Fibroblast of villous mesenchyme (primary cell): ENCODE data around the gene ZNF516. TPM values are rescaled to one million over a fixed set of nuclear protein-coding genes. Genes with fewer than 3 reads are reported as not detected.

ENCODE experiments used
- DNase-seq: peaks from one replicate; pipeline ENCODE4 v3.0.0-alpha.2; 2010; ENCODE audit warnings: low read depth
- H3K4me3 ChIP-seq: 2 replicates; pipeline ENCODE4 v1.5.1; 2011; ENCODE audit warnings: low read depth, mild to moderate bottlenecking, low read length
- total RNA-seq: library from RNA; depleted of rRNA; stranded (reverse); fragments of >200 nt; gene quantifications from 2 replicates; pipeline ENCODE4 v1.2.3, GENCODE V29; 2012
- TF ChIP-seq, protein P1 (sequence below): IDR thresholded peaks from 2 replicates; pipeline ENCODE4 v1.5.1; 2012; ENCODE audit warnings: low read depth, mild to moderate bottlenecking, low read length; ENCODE audit not compliant: insufficient read depth

Gene ZNF516
- total RNA-seq, 1 donor = 53.1 TPM

DNA sequence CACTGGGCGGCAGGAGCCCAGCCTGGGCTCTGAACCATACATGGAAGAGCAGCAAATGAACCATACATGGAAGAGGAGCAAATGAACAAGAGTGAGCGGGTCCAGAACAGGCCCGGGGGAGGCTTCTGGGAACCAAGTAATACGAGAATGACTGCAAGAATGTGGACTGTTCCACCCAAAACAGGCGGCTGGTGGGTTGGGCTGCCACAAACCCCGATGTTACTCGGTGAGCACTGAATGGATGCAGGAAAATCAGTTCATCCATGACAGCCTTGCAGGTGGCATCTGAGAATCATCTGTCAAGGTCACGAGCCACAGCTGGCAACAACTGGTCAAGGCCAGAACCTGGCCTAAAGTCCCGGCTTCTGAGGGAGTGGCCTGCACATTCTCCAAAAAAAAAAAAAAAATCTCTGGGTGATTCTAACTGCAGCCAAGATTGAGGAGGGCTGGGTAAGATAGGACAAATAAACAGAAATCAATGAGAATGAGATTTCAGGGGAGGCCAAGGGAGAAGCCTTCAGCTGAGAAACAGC lies 106.1 kb downstream of the ZNF516 start:
- no peak for DNase-seq
- TF ChIP-seq, protein P1, sequence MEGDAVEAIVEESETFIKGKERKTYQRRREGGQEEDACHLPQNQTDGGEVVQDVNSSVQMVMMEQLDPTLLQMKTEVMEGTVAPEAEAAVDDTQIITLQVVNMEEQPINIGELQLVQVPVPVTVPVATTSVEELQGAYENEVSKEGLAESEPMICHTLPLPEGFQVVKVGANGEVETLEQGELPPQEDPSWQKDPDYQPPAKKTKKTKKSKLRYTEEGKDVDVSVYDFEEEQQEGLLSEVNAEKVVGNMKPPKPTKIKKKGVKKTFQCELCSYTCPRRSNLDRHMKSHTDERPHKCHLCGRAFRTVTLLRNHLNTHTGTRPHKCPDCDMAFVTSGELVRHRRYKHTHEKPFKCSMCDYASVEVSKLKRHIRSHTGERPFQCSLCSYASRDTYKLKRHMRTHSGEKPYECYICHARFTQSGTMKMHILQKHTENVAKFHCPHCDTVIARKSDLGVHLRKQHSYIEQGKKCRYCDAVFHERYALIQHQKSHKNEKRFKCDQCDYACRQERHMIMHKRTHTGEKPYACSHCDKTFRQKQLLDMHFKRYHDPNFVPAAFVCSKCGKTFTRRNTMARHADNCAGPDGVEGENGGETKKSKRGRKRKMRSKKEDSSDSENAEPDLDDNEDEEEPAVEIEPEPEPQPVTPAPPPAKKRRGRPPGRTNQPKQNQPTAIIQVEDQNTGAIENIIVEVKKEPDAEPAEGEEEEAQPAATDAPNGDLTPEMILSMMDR = no peak

DNA sequence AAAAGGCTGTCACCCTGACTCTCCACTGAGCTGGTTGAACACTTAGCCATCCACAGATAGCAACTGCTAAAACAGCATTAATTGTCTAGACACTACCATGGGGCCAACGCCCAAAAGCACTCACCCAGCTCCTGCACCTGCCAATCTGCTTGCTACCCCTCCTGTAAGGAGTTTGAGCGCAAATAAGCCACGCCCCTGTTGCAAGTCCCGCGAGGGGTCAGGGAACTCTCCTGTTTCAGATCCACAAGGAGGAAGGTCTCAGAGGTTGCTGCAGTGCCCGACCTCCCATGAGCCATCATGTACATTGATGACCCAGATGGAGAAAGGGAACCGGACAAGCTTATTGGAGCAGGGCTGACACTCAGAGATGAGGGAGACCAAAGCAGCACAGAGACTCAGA lies 106.8 kb downstream of the ZNF516 start:
- TF ChIP-seq, protein P1 = no peak
- no peak overlapping the region for H3K4me3 ChIP-seq
- no peak for DNase-seq

More for the DNA sequence above, 106.1 kb downstream of the ZNF516 start:
- H3K4me3 ChIP-seq = no peak overlapping the region

DNA sequence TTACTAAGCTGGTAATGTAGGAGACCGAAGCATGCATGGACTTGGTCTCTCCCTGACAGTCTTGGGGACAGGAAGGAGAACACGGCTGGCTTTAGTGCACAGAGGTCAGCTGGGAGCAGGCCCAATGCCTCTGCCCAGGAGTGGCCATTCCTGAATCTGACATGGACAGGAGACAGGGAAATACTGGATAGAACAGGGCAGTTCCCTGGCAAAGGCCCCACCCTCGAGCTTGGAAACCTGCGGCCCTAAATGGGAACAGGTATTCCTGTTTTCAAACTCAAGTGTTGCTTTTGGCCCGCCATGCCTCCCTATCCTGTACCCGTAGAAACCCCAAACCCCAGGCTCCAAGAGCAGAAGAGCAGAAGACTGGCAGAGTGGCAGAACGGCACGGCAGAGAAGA lies 107.4 kb downstream of the ZNF516 start:
- DNase-seq = no peak
- TF ChIP-seq, protein P1 = no peak
- no peak overlapping the region for H3K4me3 ChIP-seq

DNA sequence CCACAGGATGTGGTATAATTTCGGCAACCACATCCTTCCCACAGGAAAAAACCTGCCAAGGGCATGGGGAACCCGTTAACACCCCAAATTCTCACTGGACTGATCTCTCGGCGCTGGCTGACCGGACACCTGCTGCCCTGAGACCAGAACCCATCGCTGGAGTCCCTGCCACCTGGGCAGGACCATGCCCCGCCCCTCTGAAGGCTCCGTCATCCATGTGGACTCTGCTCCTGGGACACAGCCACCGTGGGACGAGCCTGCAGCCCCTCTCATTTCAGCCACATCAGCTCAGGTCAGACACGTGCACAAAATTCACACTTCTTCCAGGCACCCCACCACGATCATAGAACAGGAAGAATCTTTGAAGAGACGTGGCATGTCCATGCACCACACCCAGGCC lies 108.2 kb downstream of the ZNF516 start:
- H3K4me3 ChIP-seq = no peak overlapping the region
- DNase-seq = no peak
- TF ChIP-seq, protein P1 = no peak

DNA sequence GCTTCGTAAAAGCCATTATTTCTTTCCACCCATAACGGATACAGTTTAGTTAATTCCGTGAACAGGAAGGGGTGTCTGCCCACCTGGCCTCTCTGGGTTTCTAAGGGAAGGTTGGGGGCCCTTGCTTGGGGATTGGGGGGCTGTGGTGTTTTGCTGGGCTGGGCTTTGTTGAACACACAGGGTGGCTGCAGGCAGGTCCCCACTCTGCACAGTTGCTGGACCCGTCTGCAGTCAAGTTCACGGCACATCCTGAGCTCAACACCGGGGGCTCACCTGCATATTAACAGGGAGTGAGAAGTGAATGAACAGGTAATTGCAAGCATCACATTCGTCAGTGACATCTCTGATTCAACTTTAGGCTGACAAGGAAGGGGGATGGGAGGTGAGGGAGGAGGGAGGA lies 109.0 kb downstream of the ZNF516 start:
- DNase-seq = no peak
- TF ChIP-seq, protein P1 = no peak
- H3K4me3 ChIP-seq = no peak overlapping the region

DNA sequence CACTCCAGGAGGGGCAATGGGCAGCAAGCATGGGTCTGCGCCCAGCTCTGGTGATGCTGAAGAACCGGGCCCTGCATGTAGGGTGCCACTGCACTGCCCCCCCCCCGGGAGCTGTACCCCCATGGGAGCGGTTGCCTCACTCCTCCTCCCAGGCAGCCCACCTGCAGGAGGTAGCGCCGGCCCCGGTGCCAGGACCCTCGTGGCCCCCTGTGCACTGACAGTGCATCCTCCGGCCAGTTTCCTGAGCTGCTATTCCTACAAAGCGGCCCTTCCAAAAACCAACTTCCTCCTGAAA lies 109.4 kb downstream of the ZNF516 start:
- TF ChIP-seq, protein P1 = no peak
- no peak overlapping the region for H3K4me3 ChIP-seq
- no peak for DNase-seq
